DMS79 (cell line): ENCODE data around the gene UGT2B17.
"Not testable (repeated sequence)": the region's sequence is repeated elsewhere in the genome, so short reads cannot be mapped to it uniquely, and the experiment has no call there.

Experiments
- DNase-seq: peaks from one replicate; lab custom pipeline; 2025; lab: John Stamatoyannopoulos, UW

Gene UGT2B17

GRCh38 chr4:68576272-68577125, at the start of gene UGT2B17:
Gene UGT2B17, minus strand, starts transcription at chr4:68576322. Its CDS starts 7,838 bp downstream, at chr4:68568484.
- no peak for DNase-seq

- not testable (repeated sequence) for DNase-seq
These were observed 46.6 kb upstream of the UGT2B17 start for GRCh38 chr4:68622731-68623130.

- DNase-seq = no peak
These were observed 41.0 kb upstream of the UGT2B17 start for GRCh38 chr4:68617003-68617698.

GRCh38 chr4:68615699-68616422, 39.7 kb upstream of the UGT2B17 start:
- DNase-seq = no peak

GRCh38 chr4:68613752-68614151, 37.6 kb upstream of the UGT2B17 start:
- no peak for DNase-seq

- no peak for DNase-seq
These were observed 30.1 kb upstream of the UGT2B17 start for GRCh38 chr4:68606240-68606639.

- DNase-seq = no peak
These were observed 23.0 kb upstream of the UGT2B17 start for GRCh38 chr4:68599150-68599549.

- no peak for DNase-seq
These were observed 21.4 kb upstream of the UGT2B17 start for GRCh38 chr4:68597482-68597881.

- DNase-seq = no peak
These were observed 18.6 kb upstream of the UGT2B17 start for GRCh38 chr4:68594678-68595077.

- no peak for DNase-seq
These were observed 17.0 kb upstream of the UGT2B17 start for GRCh38 chr4:68593112-68593511.

- no peak for DNase-seq
These were observed 16.6 kb upstream of the UGT2B17 start for GRCh38 chr4:68592673-68593072.

- no peak for DNase-seq
These were observed 15.1 kb upstream of the UGT2B17 start for GRCh38 chr4:68591204-68591603.

- no peak for DNase-seq
These were observed 13.7 kb upstream of the UGT2B17 start for GRCh38 chr4:68589790-68590189.

- no peak for DNase-seq
These were observed 6.2 kb upstream of the UGT2B17 start for GRCh38 chr4:68582339-68582717.

GRCh38 chr4:68581383-68582338, 5.5 kb upstream of the UGT2B17 start:
- no peak for DNase-seq

GRCh38 chr4:68577590-68577989, 1.5 kb upstream of the UGT2B17 start:
- DNase-seq = no peak

GRCh38 chr4:68575636-68576035, 486 bp downstream of the UGT2B17 start:
- not testable (repeated sequence) for DNase-seq

GRCh38 chr4:68575081-68575480, 1.0 kb downstream of the UGT2B17 start:
- no peak for DNase-seq

- DNase-seq = no peak
These were observed 3.4 kb downstream of the UGT2B17 start for GRCh38 chr4:68572653-68573170.

GRCh38 chr4:68570122-68570507, 6.0 kb downstream of the UGT2B17 start:
- no peak for DNase-seq

- no peak for DNase-seq
These were observed 6.5 kb downstream of the UGT2B17 start for GRCh38 chr4:68569466-68570121.
